Activated T-cell treated with anti-CD3 and anti-CD28 coated beads, Interleukin-2, amount 50 U/mL, for 72 hours (primary cell): Measurements from ENCODE around the gene BAIAP3. TPM values are rescaled to one million over a fixed set of nuclear protein-coding genes. Genes with fewer than 3 reads are reported as not detected.

Source experiments
- ATAC-seq, 2 donors: fragments of 150-1000 bp; cut with Tn5 transposase; replicated peaks in 1 of 2; 2 replicates each; pipeline ENCODE4 v1.10.0; 2021; ENCODE audit warnings: moderate library complexity in 2 of 2, mild to moderate bottlenecking in 1 of 2
- DNase-seq, 2 donors: peaks; one replicate each; pipeline ENCODE4 v3.0.0; 2021 to 2022; ENCODE audit warnings: mixed read lengths in 1 of 2
- H3K27ac Mint-ChIP-seq: one replicate; pipeline ENCODE4 v1.8.0; 2022; ENCODE audit warnings: mild to moderate bottlenecking, moderate library complexity, mixed read lengths
- H3K27me3 Mint-ChIP-seq: one replicate; pipeline ENCODE4 v1.8.0; 2022; ENCODE audit warnings: low read depth, mixed read lengths
- H3K36me3 Mint-ChIP-seq, 2 donors: one replicate each; pipeline ENCODE4 v1.8.0; 2022; ENCODE audit warnings: mixed read lengths in 2 of 2, mild to moderate bottlenecking in 1 of 2; ENCODE audit not compliant: insufficient read depth in 2 of 2
- H3K4me1 Mint-ChIP-seq: one replicate; pipeline ENCODE4 v1.8.0; 2022; ENCODE audit warnings: low read depth, mixed read lengths
- H3K4me3 Mint-ChIP-seq, 2 donors: one replicate each; pipeline ENCODE4 v1.8.0; 2022; ENCODE audit warnings: mild to moderate bottlenecking in 2 of 2, mixed read lengths in 2 of 2, moderate library complexity in 2 of 2
- H3K9me3 Mint-ChIP-seq, 2 donors: one replicate each; pipeline ENCODE4 v1.8.0; 2022; ENCODE audit warnings: mixed read lengths in 2 of 2
- total RNA-seq, 2 donors: library from RNA; stranded (reverse); gene quantifications; one replicate each; pipeline ENCODE4 v1.2.3, GENCODE V29; 2022

Gene BAIAP3
- total RNA-seq, 2 donors from 2014 or later = 0.26 to 1.1 TPM

DNA sequence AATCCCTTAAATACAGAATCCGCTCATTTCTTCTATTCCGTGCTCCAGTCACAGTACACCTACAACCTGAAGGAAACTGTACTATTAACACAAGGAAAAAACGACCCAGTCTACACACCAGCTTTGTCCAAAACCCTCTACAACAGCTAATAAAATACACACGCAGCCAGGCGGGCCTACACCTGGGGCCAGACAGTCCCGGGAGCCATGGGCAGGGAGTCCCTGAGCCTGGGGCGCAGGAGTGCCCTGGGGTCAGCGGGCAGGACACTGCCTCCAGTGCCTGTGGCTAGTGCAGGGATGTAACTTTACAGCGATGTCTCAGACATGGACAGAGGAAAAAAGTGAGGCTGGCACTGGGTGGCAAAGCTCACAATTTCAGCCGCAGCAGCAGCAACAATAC is 46.8 kb downstream of the BAIAP3 start:
- no peaks in the 10 kb centered on the region for H3K27me3 Mint-ChIP-seq
- H3K9me3 Mint-ChIP-seq = no peaks in the 10 kb centered on the region

DNA sequence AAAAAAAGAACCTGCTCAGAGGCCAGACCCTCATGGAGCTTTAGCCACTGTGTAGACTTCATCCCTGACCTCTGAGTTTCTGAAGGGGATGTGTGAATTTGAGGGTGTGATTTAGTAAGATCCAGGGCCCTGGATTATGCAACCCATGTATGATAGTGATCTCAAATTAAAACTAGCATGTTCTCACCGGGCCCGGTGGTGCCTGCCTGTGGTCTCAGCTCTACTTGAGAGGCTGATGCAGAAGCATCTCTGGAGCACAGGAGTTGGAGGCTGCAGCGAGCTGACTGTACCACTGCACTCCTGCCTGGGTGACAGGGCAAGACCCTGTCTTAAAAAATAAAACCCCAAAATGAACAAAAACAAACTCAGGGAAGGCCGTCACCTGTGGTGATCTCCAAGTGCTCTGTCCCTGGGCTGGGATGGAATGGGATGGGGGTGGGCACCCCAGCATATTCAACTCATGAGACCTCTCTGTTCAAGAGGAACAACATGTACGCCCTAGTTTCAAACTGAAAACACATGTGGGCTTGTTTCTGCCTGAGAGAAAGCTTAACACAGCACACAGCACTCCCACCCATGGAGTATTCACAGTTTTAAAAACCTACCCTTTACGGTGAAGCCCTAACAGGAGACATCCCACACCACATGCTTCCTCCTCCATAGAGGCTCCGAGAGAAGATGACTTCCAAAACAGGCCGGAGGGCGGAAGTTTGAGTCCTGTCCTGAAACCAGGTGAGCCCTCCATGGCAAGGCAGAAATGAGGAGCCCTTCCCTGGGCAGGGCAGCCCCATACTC is 48.4 kb downstream of the BAIAP3 start:
- DNase-seq (no peak), ATAC-seq (no peak)
- Mint-ChIP-seq H3K4me3 (no peak overlapping the region), H3K9me3 (no peaks in the 10 kb centered on the region), H3K27ac (no peak overlapping the region), H3K4me1 (peaks cover 20% of the 10 kb centered on the region), H3K36me3 (peaks cover 3 to 4% of the 10 kb centered on the region in 2 donors), H3K27me3 (no peaks in the 10 kb centered on the region)

More for the DNA sequence above, 46.8 kb downstream of the BAIAP3 start:
- peaks cover 3 to 6% of the 10 kb centered on the region in 2 donors for H3K36me3 Mint-ChIP-seq
- no peak for DNase-seq
- peak overlapping the region; percentile 46 for H3K27ac Mint-ChIP-seq
- no peak for ATAC-seq
- H3K4me3 Mint-ChIP-seq = peak overlapping the region; percentile 83 to 89
- peaks cover 20% of the 10 kb centered on the region for H3K4me1 Mint-ChIP-seq

GRCh38 chr16:1383556-1383955 is 50.1 kb downstream of the BAIAP3 start:
- Mint-ChIP-seq H3K4me3 (no peak overlapping the region), H3K36me3 (peaks cover 3 to 4% of the 10 kb centered on the region in 2 donors), H3K27me3 (no peaks in the 10 kb centered on the region), H3K27ac (no peak overlapping the region), H3K4me1 (peaks cover 10% of the 10 kb centered on the region), H3K9me3 (no peaks in the 10 kb centered on the region)
- ATAC-seq = no peak
- no peak for DNase-seq

DNA sequence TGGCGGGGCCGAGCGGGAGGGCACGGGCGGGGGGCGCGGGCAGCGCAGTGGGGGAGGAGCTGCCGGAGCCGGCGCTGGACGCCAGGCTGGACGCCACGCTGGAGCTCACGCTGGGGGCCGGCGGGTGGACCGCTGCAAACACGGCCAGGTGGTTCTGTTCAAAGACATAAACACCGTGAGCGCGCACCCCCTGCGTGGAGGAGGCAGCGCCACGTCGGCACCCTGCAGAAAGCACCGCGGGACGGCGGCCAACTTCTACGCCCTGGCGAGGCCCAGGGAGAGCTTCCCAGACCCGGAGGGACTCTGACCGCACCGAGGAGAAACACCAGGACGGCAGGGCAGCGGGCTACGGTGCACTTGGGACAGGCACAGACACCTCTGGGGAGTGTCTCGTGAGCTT is 51.8 kb downstream of the BAIAP3 start:
- H3K27ac Mint-ChIP-seq = no peak overlapping the region
- no peaks in the 10 kb centered on the region for H3K9me3 Mint-ChIP-seq
- peaks cover 1% of the 10 kb centered on the region for H3K4me1 Mint-ChIP-seq
- H3K27me3 Mint-ChIP-seq = no peaks in the 10 kb centered on the region
- no peak for DNase-seq
- ATAC-seq = no peak
- no peak overlapping the region for H3K4me3 Mint-ChIP-seq
- H3K36me3 Mint-ChIP-seq = peaks cover 3 to 7% of the 10 kb centered on the region in 2 donors

DNA sequence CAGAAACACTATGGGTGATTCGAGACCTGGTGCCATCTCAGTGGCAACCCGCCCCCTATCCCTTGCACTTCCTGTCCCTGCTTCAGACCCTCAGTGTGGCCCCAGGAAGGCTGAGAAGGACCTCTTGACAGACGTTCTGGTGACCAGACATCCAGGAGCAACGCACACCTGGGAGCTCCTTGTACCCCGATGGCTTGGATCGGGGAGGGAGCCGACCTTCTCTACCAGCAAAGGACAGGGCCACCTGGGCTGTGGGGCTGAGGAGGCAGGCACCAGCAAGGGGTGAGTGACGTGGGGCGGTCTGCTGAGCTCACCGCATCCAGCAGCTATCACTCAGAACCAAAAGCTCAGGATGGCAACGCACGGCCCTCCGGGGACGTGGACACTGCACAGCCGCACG is 53.9 kb downstream of the BAIAP3 start:
- no peaks in the 10 kb centered on the region for H3K9me3 Mint-ChIP-seq
- no peaks in the 10 kb centered on the region for H3K4me1 Mint-ChIP-seq
- no peaks in the 10 kb centered on the region for H3K27me3 Mint-ChIP-seq
- H3K27ac Mint-ChIP-seq = no peak overlapping the region
- DNase-seq (no peak), ATAC-seq (no peak)
- H3K4me3 Mint-ChIP-seq = no peak overlapping the region
- H3K36me3 Mint-ChIP-seq = peaks cover 4 to 8% of the 10 kb centered on the region in 2 donors

DNA sequence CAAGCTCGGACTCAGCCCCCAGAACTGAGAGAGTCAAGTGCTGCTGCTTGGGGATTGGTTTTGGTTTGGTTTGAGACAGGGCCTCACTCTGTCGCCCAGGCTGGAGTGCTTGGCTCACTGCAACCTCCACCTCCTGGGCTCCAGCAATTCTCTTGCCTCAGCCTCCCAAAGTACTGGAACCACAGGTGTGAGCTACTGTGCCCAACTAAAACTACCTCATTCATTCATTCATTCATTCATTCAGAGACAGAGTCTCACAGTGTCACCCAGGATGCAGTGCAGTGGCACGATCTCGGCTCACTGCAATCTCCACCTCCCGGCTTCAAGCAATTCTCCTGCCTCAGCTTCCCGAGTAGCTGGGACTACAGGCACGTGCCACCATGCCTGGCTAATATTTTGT is 56.3 kb downstream of the BAIAP3 start:
- ATAC-seq (no peak), DNase-seq (no peak)
- Mint-ChIP-seq H3K27me3 (no peaks in the 10 kb centered on the region), H3K4me3 (no peak overlapping the region), H3K27ac (no peak overlapping the region), H3K36me3 (peaks cover 4 to 8% of the 10 kb centered on the region in 2 donors), H3K4me1 (no peaks in the 10 kb centered on the region), H3K9me3 (no peaks in the 10 kb centered on the region)

DNA sequence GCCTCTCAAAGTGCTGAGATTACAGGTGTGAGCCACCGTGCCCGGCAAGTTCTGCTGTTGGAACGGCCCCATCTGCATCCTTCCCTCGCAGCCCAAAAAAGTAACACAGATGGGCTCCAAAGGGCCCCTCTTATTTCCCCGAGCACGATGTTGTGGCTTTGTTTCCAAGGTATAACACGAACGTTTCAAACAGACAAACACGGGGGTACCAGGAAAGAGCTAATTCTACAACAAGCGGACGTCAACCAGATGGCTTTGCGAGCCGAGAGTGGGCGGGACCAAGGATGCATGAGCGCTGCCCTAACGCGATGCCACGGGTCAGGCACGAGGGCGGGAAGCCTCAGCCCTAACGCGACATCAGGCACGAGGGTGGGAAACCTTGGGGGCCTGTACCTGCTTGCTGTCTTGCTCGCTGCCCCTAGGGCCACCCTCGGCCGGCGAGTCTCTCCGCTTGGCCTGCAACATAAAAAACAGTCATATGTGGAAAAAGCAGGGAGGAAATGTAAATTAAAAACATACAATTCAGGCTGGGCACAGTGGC is 56.9 kb downstream of the BAIAP3 start:
- DNase-seq = no peak
- Mint-ChIP-seq H3K36me3 (peaks cover 2 to 8% of the 10 kb centered on the region in 2 donors), H3K4me1 (no peaks in the 10 kb centered on the region), H3K27ac (no peak overlapping the region), H3K4me3 (no peak overlapping the region), H3K27me3 (no peaks in the 10 kb centered on the region), H3K9me3 (no peaks in the 10 kb centered on the region)
- ATAC-seq = no peak

DNA sequence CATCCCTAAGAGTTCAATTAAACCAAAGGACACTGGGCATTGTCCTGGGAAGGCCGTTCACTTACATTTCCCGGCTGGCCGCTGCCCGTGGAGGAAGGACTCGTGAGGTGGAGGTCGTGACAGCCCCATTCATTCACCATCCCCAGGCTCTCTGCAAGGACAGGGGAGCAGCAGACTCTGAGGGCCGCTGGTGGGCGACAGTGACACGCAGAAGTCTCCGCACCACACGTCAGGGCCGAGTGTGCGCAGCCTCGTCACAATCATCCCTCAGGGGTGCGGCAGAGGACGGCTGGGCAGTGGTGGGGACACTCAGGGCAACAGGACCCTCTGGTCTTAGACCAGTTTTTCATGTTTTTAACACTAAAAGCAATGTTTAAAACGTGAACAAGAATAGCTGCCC is 59.4 kb downstream of the BAIAP3 start:
- no peaks in the 10 kb centered on the region for H3K27me3 Mint-ChIP-seq
- H3K27ac Mint-ChIP-seq = no peak overlapping the region
- H3K9me3 Mint-ChIP-seq = no peaks in the 10 kb centered on the region
- no peak for DNase-seq
- peaks cover 2 to 8% of the 10 kb centered on the region in 2 donors for H3K36me3 Mint-ChIP-seq
- H3K4me3 Mint-ChIP-seq = no peak overlapping the region
- no peaks in the 10 kb centered on the region for H3K4me1 Mint-ChIP-seq
- no peak for ATAC-seq

- Mint-ChIP-seq H3K4me1 (no peaks in the 10 kb centered on the region), H3K9me3 (no peaks in the 10 kb centered on the region), H3K27ac (no peak overlapping the region), H3K36me3 (peaks cover 2 to 9% of the 10 kb centered on the region in 2 donors), H3K4me3 (no peak overlapping the region), H3K27me3 (no peaks in the 10 kb centered on the region)
- DNase-seq (no peak), ATAC-seq (no peak)
These were observed 60.2 kb downstream of the BAIAP3 start for GRCh38 chr16:1393613-1394176.

- Mint-ChIP-seq H3K36me3 (peaks cover 2 to 9% of the 10 kb centered on the region in 2 donors), H3K4me3 (no peak overlapping the region), H3K27ac (no peak overlapping the region), H3K4me1 (no peaks in the 10 kb centered on the region), H3K9me3 (no peaks in the 10 kb centered on the region), H3K27me3 (no peaks in the 10 kb centered on the region)
- DNase-seq (no peak), ATAC-seq (no peak)
These were observed 61.0 kb downstream of the BAIAP3 start for GRCh38 chr16:1394367-1394951.

DNA sequence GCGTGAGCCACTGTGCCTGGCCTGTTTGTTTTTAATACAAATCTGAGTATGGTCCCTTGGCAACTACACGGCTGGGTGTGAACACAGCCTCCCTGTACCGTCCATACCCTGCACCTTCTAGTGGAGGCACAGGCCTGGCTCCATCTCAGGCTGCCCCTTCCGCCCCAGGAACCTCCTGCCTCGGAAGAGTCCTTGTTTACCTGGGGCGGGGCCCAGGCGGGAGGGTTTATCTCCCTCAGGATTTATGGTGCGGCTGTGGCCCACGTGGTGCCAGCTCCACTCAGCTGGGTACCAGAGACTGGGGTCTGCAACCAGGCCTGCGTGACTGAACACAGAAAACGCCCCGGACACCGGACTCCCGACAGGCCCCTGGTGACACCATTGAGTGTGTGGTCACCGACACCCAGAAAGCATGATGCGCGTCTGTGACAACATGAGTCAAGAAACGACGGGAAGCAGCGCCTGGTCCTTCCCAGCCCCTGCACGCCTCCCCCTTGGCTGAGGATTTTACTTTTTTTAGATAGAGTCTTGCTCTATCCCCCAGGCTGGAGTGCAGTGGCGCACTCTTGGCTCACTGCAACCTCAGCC is 62.1 kb downstream of the BAIAP3 start:
- H3K4me1 Mint-ChIP-seq = no peaks in the 10 kb centered on the region
- H3K36me3 Mint-ChIP-seq = peaks cover 0 to 2% of the 10 kb centered on the region in 2 donors
- no peak for ATAC-seq
- no peaks in the 10 kb centered on the region for H3K9me3 Mint-ChIP-seq
- H3K27ac Mint-ChIP-seq = no peak overlapping the region
- no peak for DNase-seq
- no peak overlapping the region for H3K4me3 Mint-ChIP-seq
- H3K27me3 Mint-ChIP-seq = no peaks in the 10 kb centered on the region

DNA sequence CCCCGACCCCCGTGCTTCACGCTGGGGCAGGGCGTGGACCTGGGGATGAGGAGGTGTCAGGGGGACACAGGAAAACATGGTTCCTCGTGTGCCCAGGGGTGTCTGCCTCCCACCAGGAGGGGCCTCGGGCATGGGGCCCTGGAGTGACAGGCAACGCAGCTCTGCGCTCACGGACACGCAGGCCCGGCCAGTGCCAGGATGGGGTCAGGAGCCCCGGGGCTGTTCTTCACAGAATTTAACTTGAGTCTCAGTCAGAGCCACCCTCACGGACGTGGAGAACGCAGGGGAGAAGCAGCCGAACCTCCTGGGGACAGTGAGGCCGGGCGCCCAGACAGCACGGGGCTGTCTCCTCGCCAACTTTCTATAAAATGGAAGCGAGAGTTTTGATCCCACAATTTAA is 64.3 kb downstream of the BAIAP3 start:
- H3K36me3 Mint-ChIP-seq = peaks cover 0 to 7% of the 10 kb centered on the region in 2 donors
- H3K27ac Mint-ChIP-seq = no peak overlapping the region
- ATAC-seq = no peak

DNA sequence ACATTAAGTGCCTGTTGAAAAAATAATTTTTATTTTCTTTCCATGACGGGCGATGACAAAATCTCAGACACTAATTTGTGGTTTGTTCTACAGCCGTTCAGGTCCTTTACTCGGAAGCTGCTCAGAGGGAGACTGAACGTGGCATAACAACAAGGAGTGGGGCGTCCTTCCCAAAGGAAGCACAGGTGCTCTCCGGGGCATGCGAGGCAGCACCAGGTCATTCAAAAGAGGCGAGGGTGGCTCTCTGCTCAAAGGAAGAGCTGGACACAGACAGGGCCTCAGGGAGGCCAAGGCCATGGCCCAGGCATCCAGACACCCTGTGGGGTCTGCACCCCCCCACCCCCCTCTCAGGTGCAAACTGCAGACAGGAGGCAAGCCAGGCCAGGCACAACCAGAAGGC is 64.9 kb downstream of the BAIAP3 start:
- ATAC-seq (no peak), DNase-seq (no peak)
- Mint-ChIP-seq H3K9me3 (no peaks in the 10 kb centered on the region), H3K36me3 (peaks cover 0 to 7% of the 10 kb centered on the region in 2 donors), H3K4me3 (no peak overlapping the region), H3K27me3 (no peaks in the 10 kb centered on the region), H3K4me1 (no peaks in the 10 kb centered on the region), H3K27ac (peak overlapping the region; percentile 31)

More for the DNA sequence above, 64.3 kb downstream of the BAIAP3 start:
- no peak for DNase-seq
- Mint-ChIP-seq H3K9me3 (no peaks in the 10 kb centered on the region), H3K4me3 (no peak overlapping the region), H3K4me1 (no peaks in the 10 kb centered on the region), H3K27me3 (no peaks in the 10 kb centered on the region)
